Colon (tissue), 2 donors: ENCODE measurements around the gene PDGFC.

ENCODE experiments used
- FAIRE-seq: peaks from 2 replicates; lab custom pipeline; 2012; peaks lifted over from hg19 to GRCh38; lab: Jason Lieb, UNC
- donor health status: control.
- donor health status: control.

PDGFC gene

GRCh38 chr4:156974264-156974663 is 2.7 kb upstream of the PDGFC start:
- no peak for FAIRE-seq

DNA sequence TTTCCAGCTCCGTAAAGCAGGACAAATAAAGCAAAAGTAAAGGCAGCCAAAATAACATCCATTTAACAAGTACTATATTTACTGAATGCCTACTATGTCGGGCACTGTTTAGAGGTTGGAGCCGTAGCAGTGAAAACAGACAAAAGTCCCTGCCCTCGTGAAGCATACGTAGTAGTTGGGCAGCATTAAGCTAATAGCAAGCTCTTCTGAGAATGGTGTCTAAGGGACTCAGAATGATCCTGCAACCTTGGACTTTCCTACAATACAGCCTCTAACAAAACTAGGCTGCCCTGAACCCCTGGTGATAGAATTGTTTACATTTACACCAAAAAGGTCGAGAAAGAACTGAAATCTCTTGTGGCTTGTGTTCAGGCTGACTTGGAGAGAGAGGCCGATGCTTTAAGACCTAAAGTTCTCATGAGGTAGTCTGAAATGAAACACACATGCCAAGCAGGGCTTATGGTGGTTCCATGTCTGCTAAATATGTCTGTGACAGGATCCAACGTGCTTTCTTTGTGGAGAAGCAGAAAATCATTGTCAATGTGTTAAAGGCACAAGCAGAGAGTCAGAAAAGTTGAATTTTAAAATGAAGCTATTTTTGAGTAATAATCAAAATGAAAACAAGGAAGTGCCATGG is 898 bp upstream of the PDGFC start:
- FAIRE-seq: no peak

DNA sequence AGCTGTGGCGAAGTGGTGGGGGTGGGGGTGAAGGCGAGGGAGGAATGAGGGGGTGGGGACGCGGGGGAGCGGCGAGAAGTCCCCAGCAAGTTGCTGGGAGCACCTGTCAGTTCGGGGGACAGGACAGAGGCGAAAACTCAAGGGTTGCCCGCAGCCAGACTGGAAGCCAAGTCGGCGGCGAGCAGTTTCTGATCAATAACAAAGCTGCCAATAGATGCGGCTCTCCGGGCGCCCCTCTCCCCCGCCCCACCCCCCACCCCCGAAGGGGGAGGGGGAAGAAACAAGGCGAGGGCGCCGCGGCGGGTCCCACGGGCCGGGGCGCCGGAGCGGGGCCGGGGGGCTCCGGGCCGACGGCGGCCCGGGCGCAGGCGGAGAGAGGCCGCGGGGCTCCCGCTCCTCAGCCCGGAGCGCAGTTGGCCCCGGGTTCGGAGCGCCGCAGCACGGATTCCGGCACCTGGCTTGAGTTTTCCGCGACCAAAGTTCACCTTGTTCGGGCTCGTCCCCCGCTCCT is 379 bp downstream of the PDGFC start:
- FAIRE-seq: no peak

- FAIRE-seq: no peak
Observed at GRCh38 chr4:156970501-156971164, 966 bp downstream of the PDGFC start.

DNA sequence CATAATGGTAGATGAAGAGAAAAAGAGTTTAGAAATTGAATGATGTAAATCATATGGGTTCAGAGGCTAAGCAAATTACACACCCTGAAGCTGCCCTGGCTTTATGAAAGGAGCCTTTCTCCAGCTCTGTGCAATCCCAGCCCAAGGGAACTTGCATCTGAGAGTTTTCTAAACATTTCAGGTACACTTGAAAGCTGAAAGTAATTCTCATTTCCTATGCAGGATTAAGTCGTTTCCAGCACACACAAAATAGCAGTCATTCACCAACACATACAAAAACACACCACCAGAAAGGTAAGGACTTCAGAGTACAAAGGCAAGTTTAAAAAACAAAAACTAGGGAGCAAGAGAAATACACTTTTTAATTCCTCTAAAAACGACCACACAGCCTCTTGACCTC is 1.7 kb downstream of the PDGFC start:
- FAIRE-seq: no peak

DNA sequence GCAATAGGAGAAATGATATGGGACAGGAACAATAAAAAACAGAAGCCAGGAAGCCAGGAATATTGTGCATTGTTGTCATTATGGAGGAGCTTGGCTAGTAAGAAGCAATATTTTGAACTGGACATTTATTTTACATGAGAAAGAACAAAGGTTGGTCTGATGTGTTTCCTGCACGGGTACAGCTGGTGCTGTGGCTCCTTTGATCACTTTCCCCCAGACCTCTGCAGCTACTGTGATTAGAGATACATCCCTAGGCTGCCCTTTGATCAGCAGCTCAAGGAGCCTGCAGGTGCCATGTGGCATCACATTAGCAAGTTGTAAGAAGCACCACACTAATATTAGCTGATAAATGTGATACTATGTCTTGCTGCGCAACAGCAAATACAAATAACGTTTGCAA is 2.5 kb downstream of the PDGFC start:
- FAIRE-seq: no peak

DNA sequence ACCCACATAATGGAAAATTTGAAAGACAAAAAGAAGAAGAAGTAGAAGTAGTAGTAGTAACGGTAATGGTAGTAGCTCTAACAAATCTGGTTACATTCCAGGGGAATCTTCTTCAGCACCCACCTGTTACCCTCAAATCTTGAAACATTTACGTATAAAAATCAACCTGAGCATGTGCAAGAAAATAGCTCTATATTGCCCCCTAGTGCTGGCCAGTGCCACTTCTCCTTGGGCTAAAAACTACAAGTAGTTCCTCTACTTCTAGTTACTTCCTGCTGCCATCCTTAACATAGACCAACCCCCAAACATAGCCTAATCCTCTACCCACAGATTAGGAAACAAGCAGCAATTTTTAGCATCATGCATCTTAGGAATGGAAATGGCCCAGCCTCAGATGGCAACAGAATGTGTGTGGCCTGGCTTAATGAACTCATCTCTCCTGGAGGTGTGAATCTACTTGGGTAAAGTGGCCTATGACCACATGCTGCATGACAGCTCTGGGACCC is 3.1 kb downstream of the PDGFC start:
- no peak for FAIRE-seq

- FAIRE-seq: no peak
Observed at GRCh38 chr4:156966836-156967235, 4.8 kb downstream of the PDGFC start.

DNA sequence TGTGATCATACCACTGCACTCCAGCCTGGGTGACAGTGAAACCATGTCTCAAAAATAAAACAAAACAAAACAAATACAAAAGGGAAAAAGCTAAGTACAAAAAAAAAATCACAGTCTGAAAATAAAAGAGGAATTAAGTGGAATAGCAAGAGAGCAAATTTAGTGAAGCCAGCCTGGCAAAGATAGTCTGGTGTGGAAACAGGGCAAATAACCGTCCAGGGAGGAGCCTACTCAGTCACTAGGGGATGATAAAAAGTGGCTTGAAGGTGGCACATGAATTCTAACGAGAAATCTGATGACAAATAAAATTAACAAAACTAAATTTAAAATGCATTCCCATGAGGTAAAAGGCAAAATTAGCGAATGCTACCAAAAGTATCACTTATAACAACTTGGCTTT is 8.2 kb downstream of the PDGFC start:
- no peak for FAIRE-seq

DNA sequence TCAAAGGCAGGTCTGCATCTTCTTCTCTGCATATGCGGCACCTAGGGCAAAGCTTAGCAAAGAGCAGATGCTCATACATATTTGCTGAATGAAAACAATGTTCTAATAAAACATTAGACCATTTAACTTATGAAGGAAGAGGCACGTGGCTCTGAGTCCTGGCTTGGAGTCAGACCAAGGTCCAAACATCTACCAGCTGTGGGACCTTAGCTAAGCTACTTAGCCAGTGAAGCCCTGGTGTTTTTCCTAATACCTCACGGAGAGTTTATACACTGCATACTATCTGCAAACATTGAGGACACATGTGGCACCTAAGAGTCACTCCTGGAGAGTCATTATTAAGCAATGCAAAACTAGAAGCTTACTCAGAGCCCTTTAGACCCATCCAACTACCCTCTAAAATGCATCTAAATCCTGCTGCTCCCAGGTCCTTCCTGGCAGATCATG is 9.0 kb downstream of the PDGFC start:
- FAIRE-seq: no peak

DNA sequence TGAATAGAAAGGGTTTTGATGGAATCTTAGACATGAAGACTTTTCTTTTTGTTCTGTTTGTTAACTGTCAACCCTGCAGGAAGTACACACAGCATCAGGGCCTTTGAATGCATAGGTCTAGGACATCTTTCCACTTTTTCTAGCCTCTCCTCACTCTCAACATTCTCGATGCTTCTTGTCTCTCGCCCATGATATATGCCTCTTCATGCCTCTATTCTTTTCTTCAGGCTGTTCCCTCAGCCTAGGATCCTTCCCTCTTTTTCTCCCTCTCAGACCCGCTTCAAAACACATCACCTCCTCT is 9.6 kb downstream of the PDGFC start:
- FAIRE-seq: no peak

- no peak for FAIRE-seq
Observed at GRCh38 chr4:156961196-156962057, 10.2 kb downstream of the PDGFC start.

DNA sequence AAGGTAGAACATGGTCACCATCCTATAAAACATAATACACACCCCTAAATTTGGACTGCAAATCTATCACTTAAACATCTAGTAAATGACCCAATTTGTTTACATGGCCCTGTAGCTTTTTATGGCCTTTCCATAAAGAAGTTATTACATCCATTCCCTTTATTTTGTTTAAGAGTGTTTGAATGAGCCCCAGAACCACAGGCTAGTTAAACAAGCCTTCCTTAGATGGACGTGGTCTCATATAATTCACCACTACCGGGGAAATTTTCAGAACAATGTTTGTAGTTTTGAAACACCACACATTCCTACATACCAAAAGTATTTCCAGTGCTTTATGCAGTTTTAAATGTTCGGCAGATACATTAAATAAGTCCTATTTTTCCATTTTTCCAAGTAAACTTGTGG is 12.3 kb downstream of the PDGFC start:
- no peak for FAIRE-seq

- FAIRE-seq: no peak
Observed at GRCh38 chr4:156958276-156959074, 13.1 kb downstream of the PDGFC start.

DNA sequence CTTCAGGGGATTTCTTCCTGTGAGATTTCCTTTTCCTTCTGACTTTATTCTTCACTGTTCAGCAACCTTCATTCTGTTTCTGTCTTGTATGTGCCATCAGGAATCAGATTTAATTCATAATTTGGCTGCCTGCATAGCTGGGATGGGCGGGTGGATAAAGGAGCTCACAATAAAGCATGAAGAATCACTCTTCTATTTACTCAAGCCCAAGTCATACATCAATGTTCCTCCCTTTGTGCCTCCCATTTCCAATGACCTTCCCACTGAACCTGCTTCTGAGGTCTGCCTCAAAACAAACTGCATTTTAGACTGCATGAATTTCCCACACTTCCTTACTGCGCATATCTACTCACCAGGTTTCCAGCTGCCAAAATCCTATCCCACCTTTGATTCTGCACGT is 14.0 kb downstream of the PDGFC start:
- FAIRE-seq: no peak

DNA sequence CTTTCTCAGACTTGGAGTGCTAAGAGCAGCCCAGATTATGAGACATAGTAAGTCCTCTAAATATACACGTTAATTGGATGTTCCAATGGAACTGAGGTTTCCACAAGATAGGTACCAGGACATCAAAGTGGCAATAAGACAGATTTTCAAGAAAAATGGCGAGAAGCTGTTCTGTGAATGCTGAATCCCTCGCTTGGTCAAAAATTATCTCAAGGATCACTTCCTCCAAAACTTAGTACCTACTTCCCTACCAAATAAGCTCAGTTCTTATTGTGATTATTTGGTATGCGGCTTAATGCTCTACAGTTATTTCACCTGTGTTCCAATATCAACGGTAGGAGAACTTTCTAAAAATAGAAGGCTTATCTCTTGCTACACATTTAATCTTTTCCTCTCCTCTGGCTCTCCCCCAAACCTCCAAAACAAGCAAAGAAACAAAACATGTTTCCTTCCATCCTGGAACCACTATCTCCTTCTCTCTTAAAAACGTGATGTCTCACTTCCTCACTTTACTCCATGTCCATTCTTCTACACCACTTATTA is 14.7 kb downstream of the PDGFC start:
- FAIRE-seq: no peak

GRCh38 chr4:156956359-156956758 is 15.2 kb downstream of the PDGFC start:
- FAIRE-seq: no peak

- no peak for FAIRE-seq
Observed at GRCh38 chr4:156954587-156954986, 17.0 kb downstream of the PDGFC start.

DNA sequence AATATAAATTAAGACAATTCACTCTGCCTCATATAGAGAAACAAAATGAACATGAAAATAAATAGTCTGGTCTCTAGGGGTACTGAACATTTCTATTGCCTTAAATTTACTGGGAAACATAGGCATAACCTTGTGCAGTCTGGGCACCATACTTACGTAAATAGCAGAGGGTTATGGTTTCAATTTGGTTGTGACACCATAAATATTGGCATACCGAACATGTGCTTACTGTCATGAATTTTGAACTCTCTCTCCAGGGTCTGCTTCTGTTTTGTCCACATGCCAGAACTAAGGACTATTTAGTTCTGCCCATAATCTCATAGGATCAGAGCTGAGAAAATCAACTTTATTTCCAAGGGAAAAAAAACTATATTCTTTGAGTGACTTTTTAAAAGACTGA is 17.6 kb downstream of the PDGFC start:
- FAIRE-seq: no peak

DNA sequence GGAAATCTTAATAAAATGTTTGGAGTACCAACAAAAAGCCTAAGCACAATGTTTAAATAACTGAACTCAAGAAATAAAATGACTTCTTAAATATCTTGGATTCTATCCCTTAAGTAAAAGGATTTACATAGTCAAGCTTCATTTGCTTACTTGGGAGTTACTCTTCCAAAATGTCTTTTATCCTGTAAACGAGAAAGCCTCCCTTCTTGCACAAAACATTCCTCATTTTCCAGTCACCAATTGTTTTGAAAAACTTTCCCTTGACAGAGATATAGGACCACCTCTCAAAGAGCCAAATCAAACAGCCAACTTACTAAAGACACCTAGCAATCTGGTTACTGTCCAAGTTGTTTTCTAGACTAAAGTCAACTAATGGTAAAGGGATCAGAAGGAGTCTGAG is 18.6 kb downstream of the PDGFC start:
- FAIRE-seq: no peak

- FAIRE-seq: no peak
Observed at GRCh38 chr4:156952078-156952759, 19.4 kb downstream of the PDGFC start.
